H1 (cell line): Measurements from ENCODE around the gene STAT5A. TPM values are rescaled to one million over a fixed set of nuclear protein-coding genes. Genes with fewer than 3 reads are reported as not detected.

Experiments
- CTCF ChIA-PET: fragments of 300-600 bp; sonication (Branson Sonifier 250); formaldehyde crosslinking; loops from one replicate; lab custom pipeline; 2021; ENCODE audit not compliant: partially characterized antibody; lab: Charles Lee
- POLR2A ChIA-PET: fragments of 300-600 bp; sonication (Branson Sonifier 250); formaldehyde crosslinking; loops from one replicate; lab custom pipeline; 2021; ENCODE audit warnings: inconsistent platforms; ENCODE audit not compliant: partially characterized antibody; lab: Charles Lee
- DNase-seq, 2 experiments: peaks; one replicate each; pipeline versions ENCODE4 v3.0.0 to v3.0.0-alpha.2; 2010 to 2022; ENCODE audit warnings: low spot score in 2 of 2, low read depth in 1 of 2, mixed read lengths in 1 of 2
- FAIRE-seq: peaks from 2 replicates; lab custom pipeline; 2011; peaks lifted over from hg19 to GRCh38; lab: Jason Lieb, UNC
- H2AFZ ChIP-seq: 2 replicates; pipeline ENCODE4 v1.8.1; 2012; ENCODE audit warnings: low read length, inconsistent platforms
- H2AK5ac ChIP-seq: 2 replicates; pipeline ENCODE4 v1.6.1; 2013; ENCODE audit warnings: low read depth, low read length
- H2BK120ac ChIP-seq: replicated peaks from 2 replicates; pipeline ENCODE3; 2013; ENCODE audit warnings: low read depth, low read length, inconsistent platforms
- H2BK12ac ChIP-seq: 2 replicates; pipeline ENCODE4 v1.6.1; 2013; ENCODE audit warnings: low read depth, low read length
- H2BK15ac ChIP-seq: 2 replicates; pipeline ENCODE4 v1.6.1; 2013; ENCODE audit warnings: low read length
- H2BK20ac ChIP-seq: 2 replicates; pipeline ENCODE4 v1.6.1; 2013; ENCODE audit warnings: low read length
- H2BK5ac ChIP-seq: 2 replicates; pipeline ENCODE4 v1.6.1; 2013; ENCODE audit warnings: low read depth, low read length
- H3K14ac ChIP-seq: 2 replicates; pipeline ENCODE4 v1.6.1; 2013; ENCODE audit warnings: inconsistent platforms; ENCODE audit not compliant: insufficient read length
- H3K18ac ChIP-seq: 2 replicates; pipeline ENCODE4 v1.6.1; 2013; ENCODE audit warnings: low read length; ENCODE audit errors: extremely low read depth
- H3K23ac ChIP-seq: 2 replicates; pipeline ENCODE4 v1.6.1; 2013; ENCODE audit warnings: inconsistent platforms; ENCODE audit not compliant: insufficient read length
- H3K23me2 ChIP-seq: 2 replicates; pipeline ENCODE4 v1.6.1; 2013; ENCODE audit warnings: low read depth, low read length
- H3K27ac ChIP-seq: 2 replicates; pipeline ENCODE4 v1.6.1; 2011; ENCODE audit warnings: low read depth, low read length, inconsistent platforms
- H3K27me3 ChIP-seq, 4 experiments: replicated peaks in 1 of 4; 1 replicate in 1 of 4; 2 replicates in 3 of 4; pipeline versions ENCODE4 v1.6.1 to v1.8.1; 2011 to 2013; ENCODE audit warnings: low read length in 3 of 4, mild to moderate bottlenecking in 3 of 4, inconsistent platforms in 2 of 4, mixed read lengths in 2 of 4, moderate library complexity in 1 of 4; ENCODE audit not compliant: control insufficient read depth in 3 of 4, insufficient read depth in 3 of 4; ENCODE audit errors: extremely low read depth in 1 of 4
- H3K36me3 ChIP-seq, 4 experiments: 2 replicates each; pipeline versions ENCODE4 v1.6.1 to v1.8.1; 2011 to 2013; ENCODE audit warnings: mild to moderate bottlenecking in 4 of 4, low read length in 3 of 4, moderate library complexity in 2 of 4, control low read depth in 1 of 4, inconsistent platforms in 1 of 4; ENCODE audit not compliant: insufficient read depth in 4 of 4, control insufficient read depth in 2 of 4
- H3K4ac ChIP-seq: replicated peaks from 2 replicates; pipeline ENCODE3; 2013; ENCODE audit warnings: low read length, low read depth, mixed read lengths, inconsistent platforms; ENCODE audit not compliant: insufficient read length
- H3K4me1 ChIP-seq, 4 experiments: replicated peaks in 1 of 4; 1 replicate in 1 of 4; 2 replicates in 3 of 4; pipeline versions ENCODE4 v1.6.1 to v1.8.1; 2011 to 2013; ENCODE audit warnings: low read length in 3 of 4, inconsistent platforms in 2 of 4, mixed read lengths in 1 of 4; ENCODE audit not compliant: insufficient read depth in 4 of 4, control insufficient read depth in 3 of 4
- H3K4me2 ChIP-seq, 2 experiments: 2 replicates each; pipeline versions ENCODE4 v1.6.1 to v1.8.1; 2011 to 2013; ENCODE audit warnings: low read depth in 2 of 2, low read length in 2 of 2, control low read depth in 1 of 2, inconsistent platforms in 1 of 2, mild to moderate bottlenecking in 1 of 2; ENCODE audit not compliant: insufficient read depth in 1 of 2
- H3K4me3 ChIP-seq, 4 experiments: fragments of 200-600, 300-600 bp in 1 of 4; sonication (generic), shearing (Covaris generic), sonication (Bioruptor Twin) in 1 of 4; 2 replicates each; pipeline versions ENCODE4 v1.5.1 to v1.8.1; 2011 to 2016; ENCODE audit warnings: low read length in 4 of 4, low read depth in 3 of 4, control low read depth in 2 of 4, inconsistent platforms in 2 of 4, mild to moderate bottlenecking in 2 of 4, mixed read lengths in 1 of 4, moderate library complexity in 1 of 4; ENCODE audit not compliant: insufficient read depth in 2 of 4; ENCODE audit errors: extremely low read depth in 1 of 4
- H3K56ac ChIP-seq: replicated peaks from 2 replicates; pipeline ENCODE3; 2013; ENCODE audit warnings: low read depth, mild to moderate bottlenecking, mixed read lengths, low read length, inconsistent platforms; ENCODE audit not compliant: insufficient read length
- H3K79me1 ChIP-seq: 2 replicates; pipeline ENCODE4 v1.6.1; 2013; ENCODE audit warnings: low read depth, low read length, control low read depth
- H3K79me2 ChIP-seq, 2 experiments: 2 replicates each; pipeline versions ENCODE4 v1.6.1 to v1.8.1; 2012 to 2013; ENCODE audit warnings: low read length in 2 of 2, mild to moderate bottlenecking in 2 of 2, inconsistent platforms in 1 of 2; ENCODE audit not compliant: insufficient read depth in 2 of 2, control insufficient read depth in 1 of 2
- H3K9ac ChIP-seq, 4 experiments: replicated peaks in 1 of 4; 1 replicate in 1 of 4; 2 replicates in 3 of 4; pipeline versions ENCODE4 v1.6.1 to v1.8.1; 2011 to 2013; ENCODE audit warnings: low read depth in 3 of 4, low read length in 3 of 4, control low read depth in 2 of 4, mild to moderate bottlenecking in 2 of 4, moderate library complexity in 2 of 4, inconsistent platforms in 1 of 4; ENCODE audit errors: extremely low read depth in 1 of 4
- H3K9me3 ChIP-seq, 2 experiments: 2 replicates each; pipeline versions ENCODE4 v1.6.1 to v1.8.1; 2012 to 2013; ENCODE audit warnings: mild to moderate bottlenecking in 2 of 2, moderate library complexity in 2 of 2, control low read depth in 1 of 2, inconsistent platforms in 1 of 2, low read depth in 1 of 2, low read length in 1 of 2, mixed read lengths in 1 of 2; ENCODE audit not compliant: insufficient read depth in 2 of 2
- H4K20me1 ChIP-seq, 2 experiments: replicated peaks in 1 of 2; 2 replicates each; pipeline versions ENCODE3 to v1.8.1; 2011 to 2013; ENCODE audit warnings: inconsistent platforms in 2 of 2, low read length in 2 of 2, mild to moderate bottlenecking in 1 of 2; ENCODE audit not compliant: insufficient read depth in 2 of 2, control insufficient read depth in 1 of 2
- H4K5ac ChIP-seq: 2 replicates; pipeline ENCODE4 v1.6.1; 2013; ENCODE audit warnings: low read length, low read depth, mixed read lengths, inconsistent platforms; ENCODE audit not compliant: insufficient read length
- H4K8ac ChIP-seq: 2 replicates; pipeline ENCODE4 v1.8.0; 2013; ENCODE audit warnings: mild to moderate bottlenecking, moderate library complexity, low read length, inconsistent platforms; ENCODE audit not compliant: insufficient read depth; ENCODE audit errors: extremely low read depth
- H4K91ac ChIP-seq: replicated peaks from 2 replicates; pipeline ENCODE3; 2013; ENCODE audit warnings: low read length, mixed read lengths, inconsistent platforms; ENCODE audit not compliant: insufficient read length
- BACH1 ChIP-seq: IDR thresholded peaks from 2 replicates; pipeline ENCODE4 v1.6.1; 2012; ENCODE audit warnings: low read length, improper control_type of control experiment
- BCL11A ChIP-seq, 2 experiments: IDR thresholded peaks; one replicate each; pipeline ENCODE4 v1.6.1; 2011; ENCODE audit warnings: low read depth in 2 of 2, low read length in 2 of 2, mild to moderate bottlenecking in 2 of 2
- CEBPB ChIP-seq: IDR thresholded peaks from 2 replicates; pipeline ENCODE4 v1.6.1; 2012; ENCODE audit warnings: low read depth, low read length
- FOSL1 ChIP-seq: IDR thresholded peaks from 2 replicates; pipeline ENCODE4 v1.6.1; 2011; ENCODE audit warnings: mild to moderate bottlenecking, low read depth, low read length, moderate library complexity; ENCODE audit not compliant: insufficient read depth
- JUND ChIP-seq: IDR thresholded peaks from 2 replicates; pipeline ENCODE4 v1.6.1; 2011; ENCODE audit warnings: mild to moderate bottlenecking, improper control_type of control experiment, low read length
- KDM5A ChIP-seq: fragments of 200-600 bp; IDR thresholded peaks from 2 replicates; pipeline ENCODE4 v1.7.1; 2012; ENCODE audit warnings: mild to moderate bottlenecking, low read length, inconsistent platforms, mixed read lengths
- NANOG ChIP-seq: IDR thresholded peaks from 2 replicates; pipeline ENCODE4 v1.6.1; 2011; ENCODE audit warnings: low read length, low read depth, mild to moderate bottlenecking, inconsistent platforms; ENCODE audit not compliant: insufficient read depth, poor library complexity, severe bottlenecking
- SIX5 ChIP-seq: IDR thresholded peaks from 2 replicates; pipeline ENCODE4 v1.6.1; 2011; ENCODE audit warnings: mild to moderate bottlenecking, low read depth, low read length
- SP2 ChIP-seq: IDR thresholded peaks from 2 replicates; pipeline ENCODE4 v1.6.1; 2012; ENCODE audit warnings: mild to moderate bottlenecking, low read length, inconsistent platforms
- SUZ12 ChIP-seq: fragments of 200-600 bp; sonication (generic); IDR thresholded peaks from 2 replicates; pipeline ENCODE4 v1.6.1; 2012; ENCODE audit warnings: mild to moderate bottlenecking, inconsistent platforms, low read length, moderate library complexity, mixed read lengths
- polyA plus RNA-seq, 7 experiments: library from polyadenylated mRNA; depleted of rRNA in 3 of 7; stranded (reverse) in 5 of 7; unstranded in 2 of 7; fragments of >200 nt in 5 of 7; fragments of 200-250 nt in 2 of 7; gene quantifications; 1 replicate in 5 of 7; 2 replicates in 1 of 7; 4 replicates in 1 of 7; pipeline versions ENCODE4 v1.2.1 to v1.2.3, GENCODE V29; 2011 to 2013; ENCODE audit warnings: missing spikeins in 2 of 7, mixed read lengths in 2 of 7
- total RNA-seq: library from RNA; stranded (reverse); fragmentation: NEBNext Ultra II Directional; extraction: Animal tissue kit (Norgen Biotek cat#: 25700); gene quantifications from 2 replicates; pipeline ENCODE4 v1.2.1, GENCODE V29; 2021
- TF ChIP-seq, protein P1 (sequence below): IDR thresholded peaks from 2 replicates; pipeline ENCODE4 v1.6.1; 2012; ENCODE audit warnings: inconsistent platforms

The STAT5A gene
- total and polyA plus RNA-seq, 2 of the 8 experiments (the other 6 are each of a cell fraction or from before 2014, with no cell fraction given), result 4.2 to 5.4 TPM

DNA sequence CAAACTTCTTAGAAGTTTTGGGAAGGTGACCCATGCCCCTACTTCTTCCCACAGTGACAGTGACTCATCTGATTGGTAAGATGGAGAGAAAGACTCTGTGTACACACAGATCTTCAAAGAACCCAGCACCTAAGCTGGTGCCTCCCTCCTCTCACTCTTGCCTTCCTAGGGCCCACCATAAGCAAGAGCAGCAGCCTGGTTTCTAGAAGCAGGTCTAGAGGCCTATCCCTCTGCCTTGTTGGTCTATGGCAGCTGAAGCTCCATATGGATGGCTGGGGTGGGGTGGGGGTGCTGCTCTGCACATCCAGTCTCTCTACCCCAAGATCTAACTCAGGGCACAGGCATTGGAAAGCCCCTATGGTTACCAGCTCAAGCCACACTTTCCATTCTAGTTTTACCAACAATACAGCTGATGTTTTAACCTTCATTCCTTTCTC, 52.4 kb downstream of the STAT5A start:
- Histone ChIP-seq H4K8ac (no peak overlapping the region), H3K79me1 (no peaks in the 10 kb centered on the region), H2BK20ac (no peak overlapping the region), H2BK5ac (no peak overlapping the region), H3K4me2 (no peak overlapping the region), H4K20me1 (peaks cover 2% of the 10 kb centered on the region in 2 experiments), H3K23ac (no peak overlapping the region), H2BK120ac (no peak overlapping the region), H3K79me2 (no peaks in the 10 kb centered on the region), H2AFZ (no peak overlapping the region), H3K9ac (no peak overlapping the region), H3K36me3 (peaks cover 17 to 77% (median 42%) of the 10 kb centered on the region in 4 experiments), H3K4ac (no peak overlapping the region), H3K4me1 (no peaks in the 10 kb centered on the region; a peak in 1 of 7 replicates), H3K14ac (no peak overlapping the region), H3K9me3 (no peaks in the 10 kb centered on the region), H3K27me3 (no peaks in the 10 kb centered on the region), H2BK15ac (no peak overlapping the region), H2AK5ac (no peak overlapping the region), H3K27ac (no peak overlapping the region), H4K91ac (no peak overlapping the region), H3K18ac (no peak overlapping the region), H3K4me3 (no peak overlapping the region), H3K23me2 (no peaks in the 10 kb centered on the region), H3K56ac (no peak overlapping the region), H2BK12ac (no peak overlapping the region), H4K5ac (no peak overlapping the region)
- no peak for DNase-seq
- no peak for TF ChIP-seq SUZ12
- no peak for TF ChIP-seq BCL11A (IDR thresholded peaks at IDR 0.05; ENCODE audit: low read depth in 2 of 2, low read length in 2 of 2)
- TF ChIP-seq, protein P1, sequence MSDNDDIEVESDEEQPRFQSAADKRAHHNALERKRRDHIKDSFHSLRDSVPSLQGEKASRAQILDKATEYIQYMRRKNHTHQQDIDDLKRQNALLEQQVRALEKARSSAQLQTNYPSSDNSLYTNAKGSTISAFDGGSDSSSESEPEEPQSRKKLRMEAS, result no peak
- TF ChIP-seq NANOG, result no peak
- TF ChIP-seq FOSL1, result no peak
- TF ChIP-seq JUND, result no peak
- no peak for TF ChIP-seq SP2
- TF ChIP-seq CEBPB, result no peak
- TF ChIP-seq BACH1, result no peak
- TF ChIP-seq SIX5, result no peak
- no peak for TF ChIP-seq KDM5A
- ChIA-PET POLR2A (interaction anchor here (1.4 kb wide), 1 partner anchor 12 kb away, joined by 3 read pairs; no protein-coding TSS in a partner anchor), CTCF (interaction anchor here (0.7 to 1.4 kb wide), 7 partner anchors 9 to 86 kb away, joined by 3 to 5 read pairs (median 4); no protein-coding TSS in a partner anchor)
- FAIRE-seq, result no peak
